Neutrophil (primary cell): ENCODE results near the gene OAF.

Experiments used
- H3K27ac ChIP-seq: fragments of 200-600 bp; sonication (generic); 2 replicates; pipeline ENCODE4 v1.5.1; 2016; ENCODE audit warnings: mild to moderate bottlenecking, moderate library complexity
- H3K27me3 ChIP-seq: fragments of 200-600 bp; sonication (generic); 2 replicates; pipeline ENCODE4 v1.6.0; 2016; ENCODE audit warnings: mild to moderate bottlenecking
- H3K36me3 ChIP-seq: fragments of 200-600 bp; sonication (generic); 2 replicates; pipeline ENCODE4 v1.5.1; 2017
- H3K4me1 ChIP-seq, 2 experiments: fragments of 200-600 bp in 1 of 2; sonication (generic) in 1 of 2; 1 replicate in 1 of 2; 2 replicates in 1 of 2; pipeline versions ENCODE4 v1.5.1 to v1.6.1; 2013 to 2016; ENCODE audit warnings: low read depth in 1 of 2, low read length in 1 of 2, mild to moderate bottlenecking in 1 of 2, moderate library complexity in 1 of 2; ENCODE audit not compliant: control insufficient read depth in 1 of 2, insufficient read depth in 1 of 2
- H3K4me3 ChIP-seq, 2 experiments: fragments of 200-600 bp in 1 of 2; sonication (generic) in 1 of 2; 1 replicate in 1 of 2; 2 replicates in 1 of 2; pipeline ENCODE4 v1.5.1; 2013 to 2016; ENCODE audit warnings: low read depth in 1 of 2, low read length in 1 of 2, mild to moderate bottlenecking in 1 of 2, moderate library complexity in 1 of 2
- H3K9me3 ChIP-seq: fragments of 200-600 bp; sonication (generic); 2 replicates; pipeline ENCODE4 v1.5.1; 2016
- TF ChIP-seq, protein P1 (sequence below): fragments of 200-600 bp; sonication (generic); IDR thresholded peaks from 2 replicates; pipeline ENCODE4 v1.5.1; 2016; ENCODE audit warnings: antibody characterized with exemption

OAF gene

DNA sequence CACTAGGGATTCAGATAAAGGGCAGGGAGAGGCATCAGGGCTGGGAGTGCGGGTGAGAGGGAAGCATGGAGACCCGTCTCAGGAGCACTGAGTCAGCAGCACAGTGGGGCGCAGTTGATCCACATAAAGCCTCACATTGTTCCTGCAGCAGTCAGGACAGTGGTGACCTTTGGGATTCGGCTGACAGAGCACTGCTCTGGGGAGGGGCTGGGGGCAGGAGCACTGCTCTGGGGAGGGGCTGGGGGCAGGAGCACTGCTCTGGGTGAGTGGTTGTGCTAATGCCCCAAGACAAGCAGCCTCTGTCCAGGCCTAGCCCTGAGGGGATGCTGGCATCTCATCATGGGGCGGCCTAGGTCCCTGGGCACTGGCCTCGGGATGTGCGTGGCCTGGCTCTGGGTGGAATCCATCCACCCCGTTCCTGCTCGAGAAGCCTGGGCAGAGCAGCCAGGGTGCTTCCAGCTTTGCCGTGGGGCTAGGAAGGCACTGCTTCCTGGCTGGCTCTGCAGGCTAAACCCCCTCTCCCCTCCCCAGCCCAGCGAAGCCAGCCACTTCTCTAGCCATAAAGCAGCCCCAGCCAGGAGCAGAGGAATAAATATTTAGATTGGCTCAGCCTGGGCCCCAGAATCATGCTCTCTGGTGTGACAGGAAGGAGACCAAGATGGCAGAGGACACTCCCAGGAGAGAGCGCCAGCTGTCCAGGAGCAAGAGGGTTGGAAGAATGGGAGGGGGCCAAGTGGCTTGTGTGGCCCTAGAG is 7.3 kb downstream of the OAF start:
- TF ChIP-seq, protein P1, sequence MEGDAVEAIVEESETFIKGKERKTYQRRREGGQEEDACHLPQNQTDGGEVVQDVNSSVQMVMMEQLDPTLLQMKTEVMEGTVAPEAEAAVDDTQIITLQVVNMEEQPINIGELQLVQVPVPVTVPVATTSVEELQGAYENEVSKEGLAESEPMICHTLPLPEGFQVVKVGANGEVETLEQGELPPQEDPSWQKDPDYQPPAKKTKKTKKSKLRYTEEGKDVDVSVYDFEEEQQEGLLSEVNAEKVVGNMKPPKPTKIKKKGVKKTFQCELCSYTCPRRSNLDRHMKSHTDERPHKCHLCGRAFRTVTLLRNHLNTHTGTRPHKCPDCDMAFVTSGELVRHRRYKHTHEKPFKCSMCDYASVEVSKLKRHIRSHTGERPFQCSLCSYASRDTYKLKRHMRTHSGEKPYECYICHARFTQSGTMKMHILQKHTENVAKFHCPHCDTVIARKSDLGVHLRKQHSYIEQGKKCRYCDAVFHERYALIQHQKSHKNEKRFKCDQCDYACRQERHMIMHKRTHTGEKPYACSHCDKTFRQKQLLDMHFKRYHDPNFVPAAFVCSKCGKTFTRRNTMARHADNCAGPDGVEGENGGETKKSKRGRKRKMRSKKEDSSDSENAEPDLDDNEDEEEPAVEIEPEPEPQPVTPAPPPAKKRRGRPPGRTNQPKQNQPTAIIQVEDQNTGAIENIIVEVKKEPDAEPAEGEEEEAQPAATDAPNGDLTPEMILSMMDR: no peak
- H3K4me3 ChIP-seq: no peak overlapping the region

DNA sequence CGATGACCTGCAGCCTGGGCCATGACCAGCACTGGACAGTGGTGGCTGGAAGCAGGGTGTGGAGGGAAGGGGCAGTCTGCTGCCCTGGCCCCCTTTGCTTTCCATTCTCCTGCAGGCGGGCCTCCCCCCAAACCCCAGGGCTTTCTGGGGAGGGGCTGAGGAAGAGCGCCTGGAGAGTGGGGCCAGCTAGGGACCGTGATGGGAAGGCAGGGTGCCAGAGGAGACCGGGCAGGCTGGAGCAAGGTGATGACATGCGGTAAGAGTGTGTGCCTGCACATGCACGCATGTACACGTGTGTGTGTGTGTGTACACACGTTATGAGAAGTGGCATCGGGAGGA is 7.8 kb downstream of the OAF start:
- peaks cover 9% of the 10 kb centered on the region in 2 experiments for H3K4me1 ChIP-seq
- no peak overlapping the region for H3K27ac ChIP-seq
- H3K27me3 ChIP-seq: peaks cover 12% of the 10 kb centered on the region
- no peaks in the 10 kb centered on the region for H3K9me3 ChIP-seq
- TF ChIP-seq, protein P1: no peak
- no peaks in the 10 kb centered on the region for H3K36me3 ChIP-seq
- no peak overlapping the region for H3K4me3 ChIP-seq

More for the DNA sequence above, 7.3 kb downstream of the OAF start:
- no peak overlapping the region for H3K27ac ChIP-seq
- peaks cover 3 to 4% of the 10 kb centered on the region in 2 experiments for H3K4me1 ChIP-seq
- no peaks in the 10 kb centered on the region for H3K36me3 ChIP-seq
- H3K9me3 ChIP-seq: no peaks in the 10 kb centered on the region
- H3K27me3 ChIP-seq: peaks cover 17% of the 10 kb centered on the region

DNA sequence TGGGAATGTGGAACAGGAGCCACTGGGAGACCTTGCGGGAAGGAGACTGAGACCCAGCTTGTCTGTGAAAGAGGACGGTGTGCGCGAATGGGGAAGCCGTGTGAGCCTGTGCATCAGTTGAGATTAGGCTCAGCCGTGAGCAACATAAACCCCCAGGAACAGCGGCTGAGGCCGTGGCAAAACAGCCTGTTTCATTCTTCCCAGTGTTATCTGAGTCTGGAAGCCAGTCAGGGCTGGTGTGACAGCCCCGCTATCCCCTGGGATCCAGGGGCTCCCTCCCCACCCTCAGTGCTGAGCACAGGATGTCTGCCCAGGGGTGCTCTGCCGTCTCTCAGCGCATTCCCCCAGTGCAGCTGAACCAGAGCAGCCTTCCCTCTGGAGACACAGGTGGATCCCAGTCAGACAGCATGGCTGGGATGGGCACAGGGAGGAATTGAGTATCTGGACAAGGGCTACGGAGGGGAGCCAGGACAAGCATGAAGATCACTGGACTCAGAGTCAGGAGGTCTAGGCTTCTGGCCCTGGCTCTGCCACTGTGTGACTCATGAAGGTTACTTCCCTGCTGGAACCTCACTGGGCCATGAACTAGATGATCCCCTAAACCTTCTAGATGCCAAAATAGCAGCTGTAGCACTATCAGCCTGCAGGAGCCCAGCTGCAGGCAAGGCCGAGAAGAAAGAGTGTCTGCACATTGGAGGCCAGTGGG is 8.6 kb downstream of the OAF start:
- H3K27ac ChIP-seq: no peak overlapping the region
- no peak overlapping the region for H3K4me3 ChIP-seq
- no peaks in the 10 kb centered on the region for H3K9me3 ChIP-seq
- no peaks in the 10 kb centered on the region for H3K36me3 ChIP-seq
- H3K4me1 ChIP-seq: peaks cover 16% of the 10 kb centered on the region in 2 experiments
- H3K27me3 ChIP-seq: peaks cover 5% of the 10 kb centered on the region
- TF ChIP-seq, protein P1: no peak

DNA sequence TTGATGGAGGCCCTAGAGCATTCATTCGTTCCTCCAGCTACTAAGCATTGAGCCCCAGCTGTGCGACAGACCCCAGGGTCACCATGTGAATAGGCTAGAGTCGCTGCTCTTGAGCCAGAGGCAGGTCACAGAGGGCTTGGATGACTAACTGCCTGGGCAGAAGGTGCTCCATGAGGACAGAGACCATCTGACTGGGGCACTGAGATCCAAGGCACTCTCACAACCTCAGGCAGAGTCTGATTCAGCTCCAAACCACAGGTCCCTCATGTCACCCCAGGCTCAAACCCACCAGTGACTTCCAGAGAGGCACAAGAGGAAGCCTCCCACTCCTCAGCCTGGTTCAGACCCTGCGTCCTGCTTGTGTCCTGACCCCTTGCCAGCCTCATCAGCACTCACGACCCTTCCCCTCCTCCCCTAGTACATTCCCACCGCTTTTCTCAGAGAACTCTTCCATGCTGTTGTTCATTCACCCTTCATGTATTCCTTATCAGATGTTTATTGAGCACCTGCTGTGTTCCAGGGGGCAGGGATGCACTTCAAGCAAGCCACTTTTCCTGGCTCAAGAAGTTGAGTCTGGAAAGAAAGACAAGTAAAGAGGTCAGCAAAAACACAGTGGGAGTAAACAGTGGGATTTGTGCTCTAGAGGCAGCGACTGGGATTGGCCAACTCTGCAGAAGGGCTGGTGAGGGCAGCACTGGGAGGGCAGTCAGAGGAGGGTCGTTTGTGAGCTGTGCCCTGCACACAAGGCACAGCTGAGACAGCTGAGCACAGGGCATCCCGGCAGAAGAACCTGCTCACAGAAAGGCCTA is 9.3 kb downstream of the OAF start:
- Histone ChIP-seq H3K9me3 (no peaks in the 10 kb centered on the region), H3K4me3 (no peak overlapping the region), H3K36me3 (no peaks in the 10 kb centered on the region), H3K4me1 (peaks cover 23 to 24% of the 10 kb centered on the region in 2 experiments), H3K27ac (no peak overlapping the region), H3K27me3 (no peaks in the 10 kb centered on the region)
- TF ChIP-seq, protein P1: no peak

DNA sequence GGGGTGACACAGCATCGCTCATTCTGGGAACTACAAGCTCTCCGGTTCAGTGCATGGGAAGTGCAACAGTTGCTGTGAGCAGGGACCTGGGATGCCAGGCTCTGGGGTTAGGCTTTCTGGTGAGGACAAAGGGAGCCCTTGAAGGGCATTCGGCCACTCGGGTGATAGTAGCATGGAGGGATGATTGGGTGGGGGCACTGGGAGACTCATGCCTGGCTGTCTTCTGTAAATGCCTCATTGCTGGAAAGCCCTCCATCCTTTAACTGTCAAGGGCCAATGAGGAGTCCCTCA is 9.9 kb downstream of the OAF start:
- H3K36me3 ChIP-seq: no peaks in the 10 kb centered on the region
- peaks cover 29% of the 10 kb centered on the region in 2 experiments for H3K4me1 ChIP-seq
- H3K27ac ChIP-seq: no peak overlapping the region
- no peaks in the 10 kb centered on the region for H3K9me3 ChIP-seq
- no peak overlapping the region for H3K4me3 ChIP-seq
- H3K27me3 ChIP-seq: no peaks in the 10 kb centered on the region
- TF ChIP-seq, protein P1: no peak
